ENCODE data around the gene RFT1. TPM values are rescaled to one million over a fixed set of nuclear protein-coding genes. Genes with fewer than 3 reads are reported as not detected.

Gene RFT1
- total RNA-seq, 1 donor = 11.9 TPM

- Histone ChIP-seq H2AFZ (ENCODE audit: low read length) (no peak overlapping the region), H3K4me1 (ENCODE audit: insufficient read depth, low read length) (peaks cover 10% of the 10 kb centered on the region), H3K4me3 (ENCODE audit: insufficient read depth, low read length) (no peak overlapping the region), H3K27me3 (ENCODE audit: insufficient read depth, low read length) (no peaks in the 10 kb centered on the region), H3K27ac (ENCODE audit: low read depth, low read length) (no peak overlapping the region), H3K9me3 (ENCODE audit: low read depth, low read length) (no peaks in the 10 kb centered on the region), H3K36me3 (ENCODE audit: insufficient read depth, low read length) (no peaks in the 10 kb centered on the region), H3K4me2 (ENCODE audit: insufficient read depth, low read length) (no peak overlapping the region), H4K20me1 (ENCODE audit: insufficient read depth, low read length) (no peaks in the 10 kb centered on the region), H3K79me2 (ENCODE audit: insufficient read depth, low read length) (no peaks in the 10 kb centered on the region)
- peak; percentile 5 for DNase-seq (ENCODE audit: insufficient read length, low spot score, missing footprints)
- no peak for TF ChIP-seq CTCF (IDR thresholded peaks at IDR 0.05; ENCODE audit: extremely low read depth, low read depth, low read length)
Observed at GRCh38 chr3:53146319-53146891, 16.2 kb upstream of the RFT1 start.

- no peak overlapping the region for H2AFZ ChIP-seq (ENCODE audit: low read length)
- no peaks in the 10 kb centered on the region for H3K36me3 ChIP-seq (ENCODE audit: insufficient read depth, low read length)
- no peaks in the 10 kb centered on the region for H4K20me1 ChIP-seq (ENCODE audit: insufficient read depth, low read length)
- peak; percentile 39 for DNase-seq (ENCODE audit: insufficient read length, low spot score, missing footprints)
- H3K4me3 ChIP-seq (ENCODE audit: insufficient read depth, low read length) = no peak overlapping the region
- no peak for TF ChIP-seq CTCF (IDR thresholded peaks at IDR 0.05; ENCODE audit: extremely low read depth, low read depth, low read length)
- no peaks in the 10 kb centered on the region for H3K27me3 ChIP-seq (ENCODE audit: insufficient read depth, low read length)
- no peaks in the 10 kb centered on the region for H3K9me3 ChIP-seq (ENCODE audit: low read depth, low read length)
- H3K4me2 ChIP-seq (ENCODE audit: insufficient read depth, low read length) = no peak overlapping the region
- no peak overlapping the region for H3K27ac ChIP-seq (ENCODE audit: low read depth, low read length)
- H3K4me1 ChIP-seq (ENCODE audit: insufficient read depth, low read length) = peaks cover 17% of the 10 kb centered on the region
- no peaks in the 10 kb centered on the region for H3K79me2 ChIP-seq (ENCODE audit: insufficient read depth, low read length)
Observed at GRCh38 chr3:53145713-53146080, 15.5 kb upstream of the RFT1 start.

GRCh38 chr3:53144862-53145712, 14.9 kb upstream of the RFT1 start:
- H3K27ac ChIP-seq (ENCODE audit: low read depth, low read length) = no peak overlapping the region
- no peaks in the 10 kb centered on the region for H3K79me2 ChIP-seq (ENCODE audit: insufficient read depth, low read length)
- H3K4me1 ChIP-seq (ENCODE audit: insufficient read depth, low read length) = peaks cover 17% of the 10 kb centered on the region
- H3K4me3 ChIP-seq (ENCODE audit: insufficient read depth, low read length) = no peak overlapping the region
- no peak for TF ChIP-seq CTCF (IDR thresholded peaks at IDR 0.05; ENCODE audit: extremely low read depth, low read depth, low read length)
- no peaks in the 10 kb centered on the region for H3K9me3 ChIP-seq (ENCODE audit: low read depth, low read length)
- DNase-seq (ENCODE audit: insufficient read length, low spot score, missing footprints) = no peak
- no peak overlapping the region for H2AFZ ChIP-seq (ENCODE audit: low read length)
- no peaks in the 10 kb centered on the region for H4K20me1 ChIP-seq (ENCODE audit: insufficient read depth, low read length)
- no peaks in the 10 kb centered on the region for H3K36me3 ChIP-seq (ENCODE audit: insufficient read depth, low read length)
- no peak overlapping the region for H3K4me2 ChIP-seq (ENCODE audit: insufficient read depth, low read length)
- H3K27me3 ChIP-seq (ENCODE audit: insufficient read depth, low read length) = no peaks in the 10 kb centered on the region

- Histone ChIP-seq H3K36me3 (ENCODE audit: insufficient read depth, low read length) (no peaks in the 10 kb centered on the region), H4K20me1 (ENCODE audit: insufficient read depth, low read length) (no peaks in the 10 kb centered on the region), H3K4me3 (ENCODE audit: insufficient read depth, low read length) (no peak overlapping the region), H3K27ac (ENCODE audit: low read depth, low read length) (no peak overlapping the region), H3K4me2 (ENCODE audit: insufficient read depth, low read length) (no peak overlapping the region), H3K79me2 (ENCODE audit: insufficient read depth, low read length) (no peaks in the 10 kb centered on the region), H3K27me3 (ENCODE audit: insufficient read depth, low read length) (no peaks in the 10 kb centered on the region), H2AFZ (ENCODE audit: low read length) (no peak overlapping the region), H3K4me1 (ENCODE audit: insufficient read depth, low read length) (peaks cover 19% of the 10 kb centered on the region), H3K9me3 (ENCODE audit: low read depth, low read length) (no peaks in the 10 kb centered on the region)
- no peak for DNase-seq (ENCODE audit: insufficient read length, low spot score, missing footprints)
- TF ChIP-seq CTCF (IDR thresholded peaks at IDR 0.05; ENCODE audit: extremely low read depth, low read depth, low read length) = no peak
Observed at GRCh38 chr3:53144446-53144845, 14.2 kb upstream of the RFT1 start.

Measured in osteoblast (primary cell).